ENCODE data around the gene GRIA3. TPM values are rescaled to one million over a fixed set of nuclear protein-coding genes. Genes with fewer than 3 reads are reported as not detected.
"Not testable (repeated sequence)": the region's sequence is repeated elsewhere in the genome, so short reads cannot be mapped to it uniquely, and the experiment has no call there.

The GRIA3 gene
- total RNA-seq, 1 donor from 2014 or later = not detected

GRCh38 chrX:123348468-123348867 is 164.4 kb downstream of the GRIA3 start:
- no peak for DNase-seq (ENCODE audit: low read depth in 2 of 2)

GRCh38 chrX:123350226-123350625 is 166.1 kb downstream of the GRIA3 start:
- DNase-seq (ENCODE audit: low read depth in 2 of 2) = no peak

GRCh38 chrX:123357941-123358340 is 173.9 kb downstream of the GRIA3 start:
- no peak for DNase-seq (ENCODE audit: low read depth in 2 of 2)

GRCh38 chrX:123358457-123358856 is 174.4 kb downstream of the GRIA3 start:
- no peak for DNase-seq (ENCODE audit: low read depth in 2 of 2)

GRCh38 chrX:123361371-123361770 is 177.3 kb downstream of the GRIA3 start:
- DNase-seq (ENCODE audit: low read depth in 2 of 2) = no peak

GRCh38 chrX:123386196-123386595 is 202.1 kb downstream of the GRIA3 start:
- not testable (repeated sequence) for DNase-seq (ENCODE audit: low read depth in 2 of 2)

GRCh38 chrX:123392921-123393320 is 208.8 kb downstream of the GRIA3 start:
- DNase-seq (ENCODE audit: low read depth in 2 of 2) = no peak

GRCh38 chrX:123399709-123400108 is 215.6 kb downstream of the GRIA3 start:
- DNase-seq (ENCODE audit: low read depth in 2 of 2) = no peak

- no peak for DNase-seq (ENCODE audit: low read depth in 2 of 2)
Observed at GRCh38 chrX:123405231-123405630, 221.2 kb downstream of the GRIA3 start.

- no peak for DNase-seq (ENCODE audit: low read depth in 2 of 2)
Observed at GRCh38 chrX:123408821-123409737, 225.0 kb downstream of the GRIA3 start.

- DNase-seq (ENCODE audit: low read depth in 2 of 2) = peak in 1 of 2 donors; percentile 1
Observed at GRCh38 chrX:123422875-123423274, 238.8 kb downstream of the GRIA3 start.

- peak in 1 of 2 donors; percentile 0 for DNase-seq (ENCODE audit: low read depth in 2 of 2)
Observed at GRCh38 chrX:123424546-123424945, 240.5 kb downstream of the GRIA3 start.

GRCh38 chrX:123425471-123425870 is 241.4 kb downstream of the GRIA3 start:
- no peak for DNase-seq (ENCODE audit: low read depth in 2 of 2)

GRCh38 chrX:123425904-123426303 is 241.8 kb downstream of the GRIA3 start:
- no peak for DNase-seq (ENCODE audit: low read depth in 2 of 2)

GRCh38 chrX:123432361-123433150 is 248.5 kb downstream of the GRIA3 start:
- DNase-seq (ENCODE audit: low read depth in 2 of 2) = no peak

GRCh38 chrX:123436512-123437136 is 252.5 kb downstream of the GRIA3 start:
- DNase-seq (ENCODE audit: low read depth in 2 of 2) = no peak

- DNase-seq (ENCODE audit: low read depth in 2 of 2) = not testable (repeated sequence)
Observed at GRCh38 chrX:123439926-123440325, 255.8 kb downstream of the GRIA3 start.

- no peak for DNase-seq (ENCODE audit: low read depth in 2 of 2)
Observed at GRCh38 chrX:123442764-123443163, 258.7 kb downstream of the GRIA3 start.

GRCh38 chrX:123447506-123447905 is 263.4 kb downstream of the GRIA3 start:
- DNase-seq (ENCODE audit: low read depth in 2 of 2) = no peak

- no peak for DNase-seq (ENCODE audit: low read depth in 2 of 2)
Observed at GRCh38 chrX:123449335-123449734, 265.3 kb downstream of the GRIA3 start.

- DNase-seq (ENCODE audit: low read depth in 2 of 2) = peak in 1 of 2 donors; percentile 1
Observed at GRCh38 chrX:123450222-123450621, 266.1 kb downstream of the GRIA3 start.
